Nucleus accumbens (tissue), 56 donors: Measurements from ENCODE around the gene PRR33.

Experiments
- DNase-seq, 56 donors: peaks; one replicate each; lab custom pipeline; 2025; lab: John Stamatoyannopoulos, UW

Gene PRR33

GRCh38 chr11:1891831-1892115 is at the start of gene PRR33:
PRR33 (minus strand) TSS chr11:1891895; CDS start chr11:1890584, 1,311 bp downstream.
- DNase-seq: no peak

DNA sequence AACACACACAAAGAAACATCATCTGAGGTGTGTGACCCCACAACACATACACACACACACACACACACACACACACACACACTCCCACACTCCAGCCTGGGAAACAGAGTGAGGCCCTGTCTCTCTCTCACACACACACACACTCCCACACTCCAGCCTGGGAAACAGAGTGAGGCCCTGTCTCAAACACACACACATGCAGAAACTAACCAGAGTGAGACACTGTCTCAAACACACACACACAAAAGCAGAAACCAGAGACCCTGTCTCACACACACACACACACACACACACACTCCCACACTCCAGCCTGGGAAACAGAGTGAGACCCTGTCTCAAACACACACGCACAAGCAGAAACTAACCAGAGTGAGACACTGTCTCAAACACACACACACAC is 48.1 kb upstream of the PRR33 start:
- peak in 7 of 56 donors; percentile 5 to 28 (median 12) for DNase-seq

DNA sequence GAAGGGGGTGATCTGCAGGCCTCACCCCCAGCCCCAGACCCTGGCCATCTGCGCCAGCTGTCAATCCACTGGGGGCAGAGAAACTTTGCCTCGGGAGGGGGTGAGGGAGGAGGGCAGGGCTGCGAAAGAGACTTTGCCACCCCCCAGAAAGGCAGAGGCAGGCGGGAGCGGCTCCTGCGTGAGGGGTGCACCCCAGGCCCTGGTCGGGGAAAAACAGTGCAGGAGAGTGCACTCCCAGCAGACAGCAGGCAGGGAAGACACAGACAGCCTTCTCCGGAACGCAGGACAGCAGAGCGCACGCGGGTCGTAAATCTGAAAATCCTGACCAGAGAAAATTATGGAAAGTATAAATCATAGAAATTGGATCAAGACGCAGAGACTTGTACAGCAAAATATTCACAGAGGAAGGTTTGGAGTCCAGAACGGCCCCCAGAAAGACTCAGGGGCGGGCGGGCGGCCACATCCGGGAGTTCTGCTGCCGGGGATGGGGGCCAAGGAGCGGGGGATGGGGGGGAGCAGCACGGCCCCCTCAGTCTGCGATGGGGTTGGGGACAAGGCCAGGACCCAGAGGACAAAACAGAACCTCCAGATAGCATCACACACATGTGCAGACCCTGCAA is 47.4 kb upstream of the PRR33 start:
- no peak for DNase-seq

DNA sequence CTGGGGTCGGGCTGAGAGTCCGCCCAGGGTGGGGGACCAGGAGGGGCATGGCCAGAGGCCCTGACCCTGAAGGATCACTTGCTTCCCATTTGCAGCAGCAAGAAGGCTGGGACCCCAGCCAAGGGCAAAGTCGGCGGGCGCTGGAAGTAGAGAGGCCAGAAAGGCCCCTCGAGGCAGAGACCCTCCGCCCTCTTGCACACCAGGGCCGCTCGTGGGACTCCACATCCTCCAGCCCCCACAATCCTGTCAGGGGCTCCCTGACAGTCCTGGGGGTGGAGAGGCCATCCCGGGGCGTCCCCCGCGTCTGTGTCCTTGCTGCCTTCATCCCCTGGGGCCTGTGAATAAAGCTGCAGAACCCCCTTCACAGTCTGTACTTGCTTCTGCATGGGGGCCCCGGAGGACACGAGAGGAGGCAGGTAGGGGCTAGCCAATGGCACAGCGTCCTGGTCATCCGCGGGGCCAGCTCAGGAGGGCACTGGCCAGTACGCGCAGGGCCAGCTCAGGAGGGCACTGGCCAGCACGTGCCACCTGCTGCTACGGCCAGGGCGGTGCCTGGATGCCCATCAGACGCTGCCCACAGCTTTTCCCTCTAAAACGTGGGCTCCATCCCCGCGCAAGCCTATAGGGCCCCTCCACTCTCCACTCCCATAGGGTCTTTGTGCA is 46.8 kb upstream of the PRR33 start:
- DNase-seq: no peak

GRCh38 chr11:1937616-1938342 is 46.1 kb upstream of the PRR33 start:
- DNase-seq: no peak

GRCh38 chr11:1936781-1937615 is 45.3 kb upstream of the PRR33 start:
- no peak for DNase-seq

DNA sequence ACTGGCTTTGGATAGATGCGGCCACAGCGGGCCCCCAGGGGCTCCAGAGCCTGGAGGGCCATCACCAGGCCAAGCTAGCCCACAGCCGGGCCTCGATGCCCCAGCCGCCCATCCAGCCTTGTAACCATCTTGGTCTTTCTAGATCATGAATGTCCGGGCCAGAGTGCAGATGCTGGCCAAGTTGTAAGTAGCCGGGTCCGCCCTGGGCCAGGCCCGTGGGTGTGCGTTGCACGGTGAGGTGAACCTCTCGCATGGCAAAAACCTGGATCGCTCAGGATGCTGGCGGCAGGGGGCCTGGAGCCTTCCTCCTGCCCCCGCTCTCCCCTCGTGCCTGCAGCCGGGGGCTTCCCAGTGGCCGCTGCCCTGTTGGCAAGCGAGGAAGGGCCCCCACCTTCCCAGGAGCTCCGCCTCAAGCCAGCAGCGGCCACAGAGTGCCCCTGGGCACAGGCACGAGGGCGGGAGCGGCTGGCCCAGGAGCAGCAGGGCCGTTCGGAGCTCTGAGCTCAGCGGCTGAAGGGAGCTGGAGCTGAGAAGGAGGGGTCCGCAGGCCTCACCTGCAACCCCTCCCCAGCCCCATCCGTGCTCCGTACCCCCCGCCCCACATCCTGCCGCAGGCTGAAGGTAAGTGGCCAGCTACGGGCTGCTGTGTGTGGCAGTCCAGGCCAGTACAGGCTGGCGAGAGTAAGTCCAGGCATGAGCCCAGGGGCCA is 44.5 kb upstream of the PRR33 start:
- no peak for DNase-seq

DNA sequence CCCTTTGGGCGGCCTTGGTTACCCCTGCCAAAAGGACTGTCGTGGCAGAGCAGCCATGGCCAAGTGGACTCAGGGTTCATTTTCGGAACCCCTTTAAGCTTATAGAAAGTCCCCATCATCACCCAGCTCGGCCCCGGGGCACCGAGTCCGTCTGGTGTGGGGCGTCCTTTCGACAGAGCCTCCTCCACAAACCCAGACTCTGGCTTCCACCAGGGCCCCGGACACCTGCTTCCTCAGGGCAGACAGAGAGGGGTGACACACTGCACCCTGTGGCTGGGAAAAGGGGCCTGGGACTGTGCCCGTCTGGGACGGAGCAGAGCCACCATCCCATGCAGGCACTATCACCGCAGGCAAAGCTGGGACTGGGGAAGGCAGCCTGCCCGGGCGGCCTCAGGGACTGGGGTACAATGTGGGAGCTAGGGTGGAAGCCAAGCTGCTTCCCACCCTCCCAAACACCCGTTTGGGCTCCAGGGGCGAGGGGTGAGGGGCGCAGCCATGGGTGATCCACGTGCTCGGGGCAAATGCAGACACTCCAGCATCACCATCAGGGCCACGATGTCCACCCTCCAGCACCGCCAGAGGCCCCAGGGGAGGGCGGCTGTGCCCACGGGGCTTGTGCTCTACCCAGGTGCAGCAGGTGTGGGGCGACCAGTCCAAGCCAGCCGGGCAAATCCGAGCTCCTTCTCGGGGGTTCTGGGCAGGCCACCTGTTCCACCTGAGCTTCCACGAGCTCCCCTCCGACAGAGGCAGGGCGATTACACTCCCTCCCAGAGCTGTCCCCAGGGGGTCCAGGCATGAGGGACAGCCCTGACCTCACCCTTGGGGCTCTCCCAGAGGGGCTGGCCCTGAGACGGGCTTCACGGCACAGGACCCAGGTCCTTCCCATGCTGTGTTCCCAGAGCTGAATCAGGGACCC is 43.7 kb upstream of the PRR33 start:
- DNase-seq: no peak

DNA sequence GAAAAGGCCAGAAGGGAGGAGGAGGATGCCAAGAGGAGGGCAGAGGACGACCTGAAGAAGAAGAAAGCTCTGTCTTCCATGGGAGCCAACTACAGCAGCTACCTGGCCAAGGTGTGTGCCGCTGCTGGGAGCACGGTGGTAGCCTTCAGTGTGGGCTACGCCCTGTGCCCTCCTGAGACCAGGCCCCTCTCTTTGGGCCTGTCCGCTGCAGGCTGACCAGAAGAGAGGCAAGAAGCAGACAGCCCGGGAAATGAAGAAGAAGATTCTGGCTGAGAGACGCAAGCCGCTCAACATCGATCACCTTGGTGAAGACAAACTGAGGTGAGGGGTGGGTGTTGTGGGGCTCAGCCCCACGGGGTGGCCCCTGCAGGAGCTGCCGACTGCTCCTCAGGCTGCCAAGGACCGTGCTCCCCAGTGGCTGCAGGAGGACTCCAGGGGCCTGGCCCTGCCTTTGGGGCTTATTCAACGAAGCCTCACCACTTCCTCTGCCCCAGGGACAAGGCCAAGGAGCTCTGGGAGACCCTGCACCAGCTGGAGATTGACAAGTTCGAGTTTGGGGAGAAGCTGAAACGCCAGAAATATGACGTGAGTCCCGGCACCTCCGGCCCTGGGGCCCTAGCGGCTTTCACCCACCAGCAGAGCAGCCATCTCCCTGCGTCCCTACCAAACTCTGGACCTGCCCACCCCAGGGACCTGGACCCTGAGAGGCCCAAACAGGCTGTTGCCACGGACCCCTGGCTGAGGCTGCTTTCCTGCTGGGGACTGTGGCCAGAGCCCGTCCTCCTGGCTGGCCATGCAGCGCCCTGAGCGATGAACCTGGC is 42.9 kb upstream of the PRR33 start:
- no peak for DNase-seq

- no peak for DNase-seq
Observed at GRCh38 chr11:1933416-1934334, 42.0 kb upstream of the PRR33 start.

- no peak for DNase-seq
Observed at GRCh38 chr11:1932681-1933080, 41.0 kb upstream of the PRR33 start.

GRCh38 chr11:1932105-1932480 is 40.4 kb upstream of the PRR33 start:
- DNase-seq: no peak

DNA sequence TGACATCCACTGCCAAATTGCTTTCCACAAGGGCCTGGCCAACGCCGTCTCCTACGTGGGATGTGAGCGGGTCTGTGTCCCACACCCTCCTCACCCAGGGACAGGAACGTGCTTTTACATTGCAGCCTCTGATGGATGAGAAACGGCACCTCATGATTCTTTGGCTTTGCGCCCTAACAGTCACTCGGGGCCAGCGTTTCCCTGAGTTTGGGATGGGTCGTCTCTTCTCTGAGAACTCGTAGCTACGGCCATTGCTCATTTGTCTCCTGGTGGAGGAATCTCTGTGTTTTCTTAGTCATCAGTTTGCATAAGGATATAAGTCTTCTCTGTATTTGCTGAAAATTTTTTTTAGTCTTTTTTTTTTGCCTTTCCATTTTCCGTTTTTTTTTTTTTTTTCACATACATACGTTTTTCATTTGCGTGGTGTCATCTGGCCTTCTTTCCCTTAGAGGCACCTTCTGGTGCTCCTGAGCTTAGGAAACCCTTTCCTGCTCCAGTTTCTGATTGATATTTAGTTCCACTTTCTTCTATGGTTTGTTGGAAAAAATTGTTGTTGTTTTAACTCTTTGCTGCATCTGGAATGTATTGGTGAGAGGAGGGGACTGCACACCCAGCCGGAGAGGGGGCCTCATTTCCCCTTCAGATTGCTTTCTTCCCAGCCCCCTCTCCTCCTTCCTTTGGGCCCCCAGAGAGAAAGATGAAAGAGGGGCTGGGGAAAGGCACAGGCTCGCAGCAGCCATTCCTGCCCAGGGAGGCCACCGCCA is 39.8 kb upstream of the PRR33 start:
- DNase-seq: no peak

GRCh38 chr11:1930462-1930830 is 38.8 kb upstream of the PRR33 start:
- DNase-seq: peak in 5 of 56 donors; percentile 1 to 45 (median 26)

DNA sequence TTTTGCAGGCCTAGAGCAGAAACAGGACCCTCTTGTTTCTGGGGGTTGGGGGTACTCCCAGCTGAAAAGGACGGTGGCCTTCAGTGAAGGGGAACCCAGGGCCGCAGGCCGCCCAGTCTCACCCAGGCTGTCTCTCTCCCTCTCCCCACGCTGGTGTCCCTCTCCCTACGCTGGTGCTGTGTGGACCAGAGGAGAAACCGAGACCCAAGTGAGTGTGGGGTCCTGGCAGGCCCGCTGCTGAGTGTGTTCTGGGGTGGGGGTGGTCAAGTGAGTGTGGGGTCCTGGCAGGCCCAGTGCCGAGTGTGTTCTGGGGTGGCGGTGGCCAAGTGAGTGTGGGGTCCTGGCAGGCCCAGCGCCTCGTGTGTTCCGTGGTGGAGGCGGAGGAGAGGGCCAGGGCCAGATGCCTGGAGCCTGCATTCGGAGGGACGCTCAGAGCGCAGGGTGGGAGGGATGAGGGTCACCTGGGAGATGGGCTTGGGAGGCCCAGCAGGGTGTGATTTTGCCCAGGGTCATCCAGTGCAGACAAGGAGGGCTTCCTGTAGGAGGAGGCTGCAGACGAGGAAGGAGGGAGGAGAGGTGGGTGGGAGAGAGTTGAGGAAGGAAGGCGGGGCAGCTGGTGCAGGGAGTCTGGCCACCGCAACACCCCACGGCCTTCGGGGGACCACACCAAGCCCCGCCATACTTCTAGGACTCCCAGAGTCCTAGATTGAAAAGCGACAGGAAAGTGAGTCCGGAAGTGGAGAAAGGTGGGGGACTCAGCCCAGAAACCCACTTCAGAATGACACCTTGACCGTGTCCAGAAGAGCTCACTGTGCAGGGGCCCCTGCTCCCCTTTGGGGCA is 38.1 kb upstream of the PRR33 start:
- DNase-seq: no peak
